Bronchial epithelial cell (primary cell): Measurements from ENCODE around the gene MAPRE2. TPM values are rescaled to one million over a fixed set of nuclear protein-coding genes. Genes with fewer than 3 reads are reported as not detected.

ENCODE experiments used
- DNase-seq: peaks from one replicate; pipeline ENCODE4 v3.0.0-alpha.2; 2010; ENCODE audit warnings: low read depth
- FAIRE-seq: peaks from 2 replicates; lab custom pipeline; 2011; peaks lifted over from hg19 to GRCh38; lab: Jason Lieb, UNC
- H3K27me3 ChIP-seq: 2 replicates; pipeline ENCODE4 v1.5.1; 2011; ENCODE audit warnings: low read length; ENCODE audit not compliant: control insufficient read depth, insufficient read depth
- H3K36me3 ChIP-seq: 2 replicates; pipeline ENCODE4 v1.5.1; 2011; ENCODE audit warnings: low read length; ENCODE audit not compliant: control insufficient read depth, insufficient read depth
- H3K4me3 ChIP-seq: 2 replicates; pipeline ENCODE4 v1.5.1; 2011; ENCODE audit warnings: mild to moderate bottlenecking, low read depth, low read length, control low read depth
- total RNA-seq: library from RNA; depleted of rRNA; stranded (reverse); fragments of >200 nt; gene quantifications from 2 replicates; pipeline ENCODE4 v1.2.1, GENCODE V29; 2014
- TF ChIP-seq, protein P1 (sequence below): IDR thresholded peaks from 2 replicates; pipeline ENCODE4 v1.5.1; 2011; ENCODE audit warnings: mild to moderate bottlenecking, moderate library complexity, low read length, control low read depth, inconsistent platforms; ENCODE audit not compliant: insufficient read depth, severe bottlenecking

The MAPRE2 gene
- total RNA-seq, 1 donor from 2014 or later = 0.79 TPM

DNA sequence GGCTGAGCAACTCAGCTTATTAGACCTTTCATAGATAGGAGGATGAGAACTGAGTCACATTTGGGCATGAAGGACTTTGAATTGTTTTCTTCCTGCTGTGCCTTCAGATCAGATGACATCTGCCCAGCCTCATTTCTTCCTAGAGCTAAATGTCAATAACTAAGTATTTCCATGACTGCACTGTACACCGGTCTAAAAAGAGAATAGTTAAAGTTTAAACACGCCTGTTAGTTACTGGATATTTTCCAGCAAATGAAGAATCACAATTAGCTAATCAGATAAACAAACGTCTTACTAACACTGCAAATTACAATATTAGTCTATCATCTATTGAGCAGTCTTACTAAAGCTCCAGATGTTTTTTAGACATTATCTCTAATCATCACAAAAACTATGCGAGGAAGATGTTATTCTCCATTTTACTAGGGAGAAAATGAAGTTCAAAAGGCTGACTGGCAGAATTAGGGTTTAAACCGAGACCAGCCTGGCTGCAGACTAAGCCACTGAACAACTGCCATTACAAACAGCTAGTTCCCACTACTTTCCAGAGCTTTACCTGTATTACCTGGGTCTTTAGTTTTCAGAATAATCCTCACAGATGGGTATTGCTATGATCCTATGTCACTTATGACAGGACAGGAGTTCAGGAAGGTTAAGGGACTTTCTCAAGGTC, 130.2 kb downstream of the MAPRE2 start:
- FAIRE-seq = no peak

DNA sequence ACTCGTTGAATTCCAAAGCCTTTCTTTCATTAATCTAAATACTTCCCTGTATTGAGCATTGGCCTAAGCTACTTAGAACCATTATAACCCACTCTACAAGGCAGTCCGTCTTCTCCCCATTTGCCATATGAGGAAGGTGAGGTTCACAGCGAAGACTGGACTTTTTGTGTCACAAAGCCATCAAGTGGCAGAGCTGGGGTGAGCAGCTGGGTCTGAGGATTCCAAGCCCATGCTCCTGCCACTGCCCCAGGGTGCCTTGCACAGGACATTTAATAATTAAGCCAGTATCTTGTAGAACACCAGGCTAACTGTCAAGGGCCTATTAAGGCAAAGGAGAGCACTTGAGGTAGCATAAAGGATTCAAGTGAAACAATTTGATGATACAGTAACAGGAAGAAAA, 130.8 kb downstream of the MAPRE2 start:
- no peaks in the 10 kb centered on the region for H3K36me3 ChIP-seq
- DNase-seq = no peak
- no peak overlapping the region for H3K4me3 ChIP-seq

More for the DNA sequence above, 130.2 kb downstream of the MAPRE2 start:
- Histone ChIP-seq H3K4me3 (no peak overlapping the region), H3K27me3 (no peaks in the 10 kb centered on the region), H3K36me3 (no peaks in the 10 kb centered on the region)
- peak; percentile 4 for DNase-seq
- TF ChIP-seq, protein P1, sequence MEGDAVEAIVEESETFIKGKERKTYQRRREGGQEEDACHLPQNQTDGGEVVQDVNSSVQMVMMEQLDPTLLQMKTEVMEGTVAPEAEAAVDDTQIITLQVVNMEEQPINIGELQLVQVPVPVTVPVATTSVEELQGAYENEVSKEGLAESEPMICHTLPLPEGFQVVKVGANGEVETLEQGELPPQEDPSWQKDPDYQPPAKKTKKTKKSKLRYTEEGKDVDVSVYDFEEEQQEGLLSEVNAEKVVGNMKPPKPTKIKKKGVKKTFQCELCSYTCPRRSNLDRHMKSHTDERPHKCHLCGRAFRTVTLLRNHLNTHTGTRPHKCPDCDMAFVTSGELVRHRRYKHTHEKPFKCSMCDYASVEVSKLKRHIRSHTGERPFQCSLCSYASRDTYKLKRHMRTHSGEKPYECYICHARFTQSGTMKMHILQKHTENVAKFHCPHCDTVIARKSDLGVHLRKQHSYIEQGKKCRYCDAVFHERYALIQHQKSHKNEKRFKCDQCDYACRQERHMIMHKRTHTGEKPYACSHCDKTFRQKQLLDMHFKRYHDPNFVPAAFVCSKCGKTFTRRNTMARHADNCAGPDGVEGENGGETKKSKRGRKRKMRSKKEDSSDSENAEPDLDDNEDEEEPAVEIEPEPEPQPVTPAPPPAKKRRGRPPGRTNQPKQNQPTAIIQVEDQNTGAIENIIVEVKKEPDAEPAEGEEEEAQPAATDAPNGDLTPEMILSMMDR = no peak

DNA sequence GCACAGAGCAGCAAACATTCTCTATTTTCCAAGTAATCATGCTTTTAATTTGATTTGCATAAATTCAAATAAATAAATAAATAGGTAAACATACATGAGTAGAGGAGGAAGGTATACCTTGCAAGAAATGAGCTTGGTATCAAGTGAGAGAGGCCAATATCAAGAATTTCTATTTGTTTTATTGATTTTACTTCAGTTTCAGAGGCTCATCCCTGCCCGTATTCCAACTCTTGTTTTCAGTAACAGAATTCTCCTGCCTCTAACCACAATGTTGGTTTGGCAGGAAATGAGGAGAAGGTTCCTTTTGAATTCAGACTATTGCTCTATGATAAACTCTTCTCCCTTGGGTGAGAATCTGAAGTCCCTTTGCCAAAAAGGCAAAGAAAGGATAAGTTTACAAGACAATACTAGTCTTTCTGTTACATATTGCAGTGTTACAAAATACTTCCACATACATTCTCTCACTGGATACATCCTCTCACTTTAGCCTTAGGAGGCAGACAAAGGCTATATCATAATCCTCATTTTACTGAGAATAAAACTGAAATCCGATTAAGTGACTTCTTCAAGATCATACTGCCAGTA, 131.3 kb downstream of the MAPRE2 start:
- no peak overlapping the region for H3K4me3 ChIP-seq
- TF ChIP-seq, protein P1 = no peak
- DNase-seq (no peak), FAIRE-seq (no peak)
- H3K27me3 ChIP-seq = no peaks in the 10 kb centered on the region
- no peaks in the 10 kb centered on the region for H3K36me3 ChIP-seq

More for the DNA sequence above, 130.8 kb downstream of the MAPRE2 start:
- no peak for FAIRE-seq
- no peaks in the 10 kb centered on the region for H3K27me3 ChIP-seq
- TF ChIP-seq, protein P1 = no peak

DNA sequence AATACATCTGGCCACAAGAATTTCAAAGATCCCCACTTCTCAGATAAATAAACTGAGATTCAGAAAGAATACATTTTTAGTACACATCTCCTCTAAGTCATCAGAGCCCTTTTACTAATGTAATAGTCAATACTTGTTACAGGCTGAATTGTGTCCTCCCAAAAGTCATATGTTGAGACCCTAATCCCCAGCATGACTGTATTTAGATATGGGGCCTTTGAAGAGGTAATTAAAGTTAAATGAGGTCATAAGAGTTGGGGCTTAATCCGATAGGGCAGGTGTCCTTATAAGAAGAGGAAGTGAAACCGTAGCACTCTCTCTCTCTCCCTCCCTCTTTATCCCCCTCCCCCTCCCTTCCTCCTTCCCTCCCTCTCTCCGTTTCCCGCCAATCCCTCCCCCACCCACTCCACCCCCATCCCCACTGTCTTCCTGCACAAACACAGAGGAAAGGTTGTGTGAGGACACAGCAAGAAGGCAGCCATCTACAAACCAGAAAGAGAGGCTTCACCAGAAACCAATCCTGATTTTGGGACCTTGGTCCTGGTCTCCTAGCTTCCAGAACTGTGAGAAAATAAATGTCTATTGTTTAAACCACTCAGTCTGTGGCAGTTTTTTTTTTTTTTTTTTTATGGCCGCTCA, 133.0 kb downstream of the MAPRE2 start:
- Histone ChIP-seq H3K27me3 (no peaks in the 10 kb centered on the region), H3K36me3 (no peaks in the 10 kb centered on the region), H3K4me3 (no peak overlapping the region)
- DNase-seq = no peak
- no peak for FAIRE-seq
- TF ChIP-seq, protein P1 = no peak

DNA sequence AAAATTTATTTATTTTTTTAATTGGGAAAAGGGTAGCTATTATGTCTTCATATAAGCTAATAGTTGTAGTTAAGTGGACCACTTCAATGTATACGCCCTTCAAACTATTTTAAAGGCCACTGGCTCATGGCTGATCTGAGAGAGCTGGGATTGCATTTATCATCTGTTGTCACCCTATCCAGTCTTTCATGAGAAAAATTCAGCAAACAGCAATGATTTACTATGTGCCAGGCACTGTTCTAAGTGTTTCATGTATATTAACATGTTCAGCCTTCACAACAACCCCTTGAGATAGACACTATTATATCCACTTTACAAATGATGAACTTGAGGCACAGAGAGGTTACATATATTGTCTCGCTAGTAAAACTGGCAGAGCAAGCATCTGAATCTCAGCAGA, 133.5 kb downstream of the MAPRE2 start:
- no peaks in the 10 kb centered on the region for H3K36me3 ChIP-seq
- H3K27me3 ChIP-seq = no peaks in the 10 kb centered on the region
- no peak for FAIRE-seq

More for the DNA sequence above, 133.5 kb downstream of the MAPRE2 start:
- H3K4me3 ChIP-seq = no peak overlapping the region
- DNase-seq = no peak
- TF ChIP-seq, protein P1 = no peak
